ENCODE measurements around the gene PROSER1. TPM values are rescaled to one million over a fixed set of nuclear protein-coding genes. Genes with fewer than 3 reads are reported as not detected.
A peak's percentile ranks its signal among the peaks of the same experiment; 100 is the strongest.

Gene PROSER1
- total RNA-seq, 4 donors from 2014 or later: 22.3 to 38.4 (median 23.5) TPM

DNA sequence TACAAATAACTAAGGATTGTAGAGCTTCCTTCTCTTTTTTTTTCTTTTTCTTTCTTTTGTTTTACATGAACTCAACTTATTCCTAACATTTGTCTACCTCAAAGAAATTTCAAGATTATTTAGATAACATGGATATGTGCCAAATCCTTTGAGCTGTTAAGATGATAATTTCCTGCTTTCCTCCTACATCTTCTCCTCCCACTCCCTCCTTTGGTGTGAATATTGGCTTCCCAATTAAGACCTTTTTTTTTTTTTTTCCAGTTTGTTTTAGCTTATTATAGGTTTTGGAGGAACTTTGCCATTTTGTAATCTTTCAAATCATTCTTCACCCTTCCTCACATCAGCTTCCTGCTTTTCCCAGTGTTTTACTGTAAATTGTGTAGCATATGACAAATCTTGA lies 10.9 kb upstream of the PROSER1 start:
- H3K36me3 ChIP-seq: peaks cover 0 to 32% (median 0%) of the 10 kb centered on the region in 3 donors
- DNase-seq (ENCODE audit: low spot score in 2 of 2): no peak
- no peak for TF ChIP-seq POLR2A (IDR thresholded peaks at IDR 0.05)

DNA sequence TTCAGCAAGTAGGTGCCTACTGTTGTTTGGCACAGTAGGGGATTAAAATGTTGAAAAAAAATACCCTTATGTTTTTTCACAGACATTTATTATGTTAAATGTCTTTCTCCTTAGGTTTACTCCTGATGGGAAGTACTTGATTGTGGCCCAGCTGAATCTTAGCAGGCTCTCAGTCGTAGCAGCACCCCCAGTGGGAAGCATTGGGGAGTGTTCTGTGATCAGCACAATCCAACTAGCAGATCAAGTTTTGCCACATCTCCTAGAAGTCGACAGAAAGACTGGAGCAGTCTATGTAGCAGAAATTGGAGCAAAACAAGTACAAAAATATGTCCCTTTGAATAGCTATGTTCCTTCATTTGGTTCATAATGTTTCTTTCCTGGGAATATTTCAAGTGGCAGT lies 9.7 kb upstream of the PROSER1 start:
- H3K4me3 ChIP-seq: no peak overlapping the region
- TF ChIP-seq, protein P1, sequence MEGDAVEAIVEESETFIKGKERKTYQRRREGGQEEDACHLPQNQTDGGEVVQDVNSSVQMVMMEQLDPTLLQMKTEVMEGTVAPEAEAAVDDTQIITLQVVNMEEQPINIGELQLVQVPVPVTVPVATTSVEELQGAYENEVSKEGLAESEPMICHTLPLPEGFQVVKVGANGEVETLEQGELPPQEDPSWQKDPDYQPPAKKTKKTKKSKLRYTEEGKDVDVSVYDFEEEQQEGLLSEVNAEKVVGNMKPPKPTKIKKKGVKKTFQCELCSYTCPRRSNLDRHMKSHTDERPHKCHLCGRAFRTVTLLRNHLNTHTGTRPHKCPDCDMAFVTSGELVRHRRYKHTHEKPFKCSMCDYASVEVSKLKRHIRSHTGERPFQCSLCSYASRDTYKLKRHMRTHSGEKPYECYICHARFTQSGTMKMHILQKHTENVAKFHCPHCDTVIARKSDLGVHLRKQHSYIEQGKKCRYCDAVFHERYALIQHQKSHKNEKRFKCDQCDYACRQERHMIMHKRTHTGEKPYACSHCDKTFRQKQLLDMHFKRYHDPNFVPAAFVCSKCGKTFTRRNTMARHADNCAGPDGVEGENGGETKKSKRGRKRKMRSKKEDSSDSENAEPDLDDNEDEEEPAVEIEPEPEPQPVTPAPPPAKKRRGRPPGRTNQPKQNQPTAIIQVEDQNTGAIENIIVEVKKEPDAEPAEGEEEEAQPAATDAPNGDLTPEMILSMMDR (IDR thresholded peaks at IDR 0.05): no peak
- no peak for TF ChIP-seq POLR2A (IDR thresholded peaks at IDR 0.05)
- TF ChIP-seq EP300 (IDR thresholded peaks at IDR 0.05): no peak
- H3K9me3 ChIP-seq: no peaks in the 10 kb centered on the region
- peaks cover 0 to 4% (median 0%) of the 10 kb centered on the region in 4 donors for H3K4me1 ChIP-seq
- H3K27me3 ChIP-seq: no peaks in the 10 kb centered on the region
- peaks cover 0 to 36% (median 0%) of the 10 kb centered on the region in 3 donors for H3K36me3 ChIP-seq
- 25 to 32% methylated on average over 2 of the region's 2 CpGs for WGBS, 2 donors
- no peak for DNase-seq (ENCODE audit: low spot score in 2 of 2)
- no peak overlapping the region for H3K27ac ChIP-seq

More for the DNA sequence above, 10.9 kb upstream of the PROSER1 start:
- Histone ChIP-seq H3K27ac (no peak overlapping the region), H3K4me1 (peaks cover 0 to 4% (median 0%) of the 10 kb centered on the region in 4 donors), H3K27me3 (no peaks in the 10 kb centered on the region), H3K9me3 (no peaks in the 10 kb centered on the region), H3K4me3 (no peak overlapping the region)

DNA sequence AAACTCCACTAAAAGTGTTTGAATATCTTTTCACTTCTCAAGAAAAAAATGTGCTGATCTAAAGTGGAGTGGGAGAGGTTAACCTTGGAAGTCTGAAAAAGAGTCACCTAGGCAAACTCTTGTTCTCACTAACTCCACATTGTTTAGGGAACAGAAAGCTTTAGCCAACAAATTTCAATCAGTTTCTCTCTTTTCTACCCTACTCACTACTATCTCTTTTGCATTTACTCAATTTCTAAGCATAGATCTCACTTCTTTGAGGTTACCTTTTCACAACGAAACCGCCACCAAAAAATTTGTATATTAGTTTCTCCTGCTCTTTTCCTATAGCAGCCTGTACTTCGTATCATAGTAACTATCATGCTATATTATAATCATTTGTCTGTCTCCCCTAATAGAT lies 6.6 kb upstream of the PROSER1 start:
- Histone ChIP-seq H3K27me3 (no peaks in the 10 kb centered on the region), H3K4me1 (peaks cover 0 to 22% (median 12%) of the 10 kb centered on the region in 4 donors), H3K9me3 (no peaks in the 10 kb centered on the region), H3K4me3 (no peak overlapping the region), H3K27ac (no peak overlapping the region), H3K36me3 (peaks cover 0 to 41% (median 0%) of the 10 kb centered on the region in 3 donors)
- no peak for TF ChIP-seq POLR2A (IDR thresholded peaks at IDR 0.05)
- no peak for DNase-seq (ENCODE audit: low spot score in 2 of 2)
- 96 to 97% methylated on average over 3 of the region's 3 CpGs for WGBS, 2 donors

DNA sequence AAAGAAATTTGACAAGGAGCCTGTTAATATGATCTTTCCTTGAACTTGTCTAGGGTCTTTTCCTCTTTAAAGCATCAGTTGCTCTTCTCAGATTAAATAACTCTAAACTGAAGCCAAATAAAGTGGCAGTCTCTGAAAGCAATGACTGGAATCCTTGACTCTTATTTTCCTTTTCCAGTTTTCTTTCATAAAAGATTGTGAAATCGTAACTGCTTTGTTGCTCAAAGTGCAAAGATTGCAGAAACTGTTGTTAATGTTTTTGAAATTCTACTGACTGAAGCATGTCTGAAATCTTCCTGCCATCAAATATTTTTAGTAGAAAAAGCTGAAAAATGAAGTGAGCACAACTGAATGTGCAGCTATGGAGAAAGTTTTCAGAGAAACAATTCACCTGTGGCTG lies 2.3 kb upstream of the PROSER1 start:
- Histone ChIP-seq H3K4me1 (peaks cover 0 to 50% (median 31%) of the 10 kb centered on the region in 4 donors), H3K36me3 (peaks cover 0 to 30% (median 0%) of the 10 kb centered on the region in 3 donors), H3K4me3 (peak overlapping the region in 1 of 4 donors; percentile 4), H3K27ac (peak overlapping the region in 2 of 4 donors; percentile 18 to 65), H3K9me3 (no peaks in the 10 kb centered on the region), H3K27me3 (no peaks in the 10 kb centered on the region)
- WGBS, 2 donors: 23 to 31% methylated on average over 1 of the region's 1 CpG
- no peak for TF ChIP-seq POLR2A (IDR thresholded peaks at IDR 0.05)
- TF ChIP-seq, protein P1 (IDR thresholded peaks at IDR 0.05): no peak
- TF ChIP-seq EP300 (IDR thresholded peaks at IDR 0.05): peak in 1 of 2 donors; percentile 24
- DNase-seq (ENCODE audit: low spot score in 2 of 2): no peak

DNA sequence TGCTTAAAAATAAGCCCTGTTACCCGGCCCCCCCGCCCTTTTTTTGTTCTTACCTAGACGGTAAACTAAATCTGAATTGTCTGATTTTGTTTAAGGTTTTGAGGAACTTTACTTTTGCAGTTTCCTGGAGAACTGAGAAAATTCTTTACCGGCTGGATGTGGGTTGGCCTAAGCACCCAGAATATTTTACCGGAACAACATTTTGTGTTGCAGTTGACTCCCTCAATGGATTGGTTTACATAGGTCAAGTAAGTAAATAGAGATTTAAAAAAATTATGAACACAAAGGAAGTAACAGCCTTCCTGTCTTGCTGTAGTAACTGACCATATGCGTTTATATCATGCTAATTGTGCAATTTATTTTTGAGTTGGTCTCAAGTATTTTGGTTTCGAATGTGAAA lies 1.2 kb upstream of the PROSER1 start:
- Histone ChIP-seq H3K36me3 (peaks cover 0 to 18% (median 0%) of the 10 kb centered on the region in 3 donors), H3K4me3 (peak overlapping the region; percentile 70 to 89 (median 76)), H3K4me1 (peaks cover 0 to 61% (median 36%) of the 10 kb centered on the region in 4 donors), H3K9me3 (no peaks in the 10 kb centered on the region), H3K27ac (peak overlapping the region; percentile 49 to 89 (median 86)), H3K27me3 (no peaks in the 10 kb centered on the region)
- TF ChIP-seq, protein P1 (IDR thresholded peaks at IDR 0.05): no peak
- TF ChIP-seq EP300 (IDR thresholded peaks at IDR 0.05) (no peak), POLR2A (IDR thresholded peaks at IDR 0.05) (no peak)
- WGBS, 2 donors: 18 to 21% methylated on average over 7 of the region's 7 CpGs
- no peak for DNase-seq (ENCODE audit: low spot score in 2 of 2)

DNA sequence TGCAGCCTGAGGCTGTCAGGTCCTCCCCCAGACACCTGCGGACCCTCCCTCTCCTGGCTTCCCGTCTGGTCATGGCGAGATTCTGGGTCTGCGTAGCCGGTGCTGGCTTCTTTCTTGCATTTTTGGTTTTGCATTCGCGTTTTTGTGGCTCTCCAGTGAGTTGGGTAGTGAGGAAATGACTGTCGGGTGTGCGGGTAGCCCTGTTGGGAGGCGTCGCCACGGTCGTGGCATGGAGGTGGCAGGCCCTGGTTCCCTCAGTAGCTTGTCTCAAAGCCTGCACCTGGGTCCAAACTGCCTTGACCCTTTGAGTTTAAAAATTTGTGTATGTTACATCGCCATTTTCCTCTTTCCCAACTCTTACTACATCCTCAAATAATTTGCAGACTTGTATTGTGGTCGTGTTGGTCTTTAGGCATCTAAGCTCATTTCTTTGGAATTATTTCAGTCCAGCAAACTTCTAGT lies 711 bp upstream of the PROSER1 start:
- H3K4me3 ChIP-seq: peak overlapping the region; percentile 70 to 89 (median 76)
- no peaks in the 10 kb centered on the region for H3K9me3 ChIP-seq
- H3K36me3 ChIP-seq: peaks cover 0 to 14% (median 0%) of the 10 kb centered on the region in 3 donors
- WGBS, 2 donors: 0 to 2% methylated on average over 14 to 15 of the region's 15 CpGs
- no peak for TF ChIP-seq POLR2A (IDR thresholded peaks at IDR 0.05)
- TF ChIP-seq, protein P1 (IDR thresholded peaks at IDR 0.05): no peak
- no peak for DNase-seq (ENCODE audit: low spot score in 2 of 2)
- H3K27me3 ChIP-seq: no peaks in the 10 kb centered on the region
- peaks cover 0 to 66% (median 36%) of the 10 kb centered on the region in 4 donors for H3K4me1 ChIP-seq
- H3K27ac ChIP-seq: peak overlapping the region; percentile 49 to 89 (median 86)

Measured in tibial nerve (tissue), 4 donors.